Inferior parietal cortex (tissue), 1 donor: ENCODE data around the gene MGAT5B.

Experiments
- DNase-seq: peaks from one replicate; pipeline ENCODE4 v3.0.0-alpha.2; 2016; ENCODE audit errors: extremely low spot score

The MGAT5B gene

DNA sequence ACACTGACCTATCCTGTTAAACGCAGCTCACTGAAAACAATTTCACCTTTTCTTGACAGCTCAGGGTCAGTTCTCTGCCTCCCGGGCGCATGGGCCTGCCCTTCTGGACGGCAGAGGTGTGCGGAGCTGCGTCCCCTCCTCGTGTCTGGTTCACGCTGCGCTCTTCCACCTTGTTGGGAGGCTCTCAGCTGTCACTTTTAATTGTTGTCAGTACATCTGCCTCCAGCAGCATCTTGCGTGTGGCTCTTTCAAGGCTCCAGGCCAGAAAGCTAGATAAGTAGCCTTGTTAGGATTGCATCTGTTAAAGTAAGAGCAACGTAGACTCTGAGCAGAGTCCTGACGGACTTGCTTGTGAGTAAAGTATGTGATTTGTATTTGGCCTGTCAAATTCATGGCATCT is 59.4 kb downstream of the MGAT5B start:
- no peak for DNase-seq

DNA sequence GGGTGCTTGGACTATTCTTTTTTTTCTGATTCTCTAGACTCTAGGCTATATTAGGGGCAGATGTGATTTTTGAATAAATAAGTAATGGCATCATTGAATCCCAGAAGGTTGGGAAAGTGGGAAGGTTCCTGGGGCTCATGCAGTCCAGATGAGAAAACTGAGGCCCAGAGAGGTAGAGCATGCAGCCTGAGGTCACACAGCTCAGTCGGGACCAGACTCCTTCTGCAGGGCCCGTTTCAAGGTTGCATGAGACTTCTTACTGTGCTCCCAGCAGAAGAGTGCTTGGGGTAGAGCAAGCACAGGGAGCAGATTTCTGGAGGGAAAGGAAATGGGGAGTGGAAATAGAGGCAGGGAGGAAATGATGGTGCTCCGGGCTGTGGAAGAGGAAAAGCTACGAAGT is 59.8 kb downstream of the MGAT5B start:
- DNase-seq: no peak

DNA sequence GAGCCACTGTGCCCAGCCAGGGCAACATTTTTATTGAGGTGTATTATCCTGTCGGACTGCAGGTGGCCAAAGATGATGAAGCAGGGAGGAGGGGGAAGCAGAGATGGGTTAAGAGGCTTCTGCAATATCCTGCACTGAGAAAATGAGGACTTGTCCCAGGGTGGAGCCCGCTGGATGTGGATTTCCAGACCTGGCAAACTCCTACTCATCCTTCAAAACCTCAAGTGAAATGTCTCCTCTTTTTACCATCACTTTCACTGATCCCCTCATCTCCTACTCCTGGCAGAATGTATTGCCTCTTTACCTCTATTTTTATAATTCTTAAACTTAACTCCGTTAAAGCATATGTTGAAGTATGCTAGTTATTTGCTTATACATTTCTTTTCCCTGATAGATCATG is 60.9 kb downstream of the MGAT5B start:
- DNase-seq: no peak

DNA sequence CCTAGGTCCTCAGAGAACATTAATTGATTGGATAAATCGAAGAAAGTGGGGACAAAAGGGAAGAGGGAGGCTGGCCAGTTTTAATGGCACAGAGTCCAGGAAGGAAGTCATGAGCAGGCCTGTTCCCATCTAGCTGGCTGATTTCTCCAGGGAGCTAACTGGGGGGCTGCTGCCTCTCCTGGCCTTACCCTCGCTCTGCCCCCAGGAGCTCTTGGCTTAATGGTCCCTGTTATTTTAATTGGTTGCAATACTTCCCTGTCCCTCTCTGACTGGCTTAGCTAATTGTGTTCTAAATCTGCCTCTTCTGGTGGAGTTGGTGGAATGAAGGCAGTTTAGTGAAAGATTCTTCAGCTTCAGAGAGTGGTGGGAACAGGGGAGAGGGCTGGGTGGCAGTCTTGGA is 61.4 kb downstream of the MGAT5B start:
- no peak for DNase-seq

DNA sequence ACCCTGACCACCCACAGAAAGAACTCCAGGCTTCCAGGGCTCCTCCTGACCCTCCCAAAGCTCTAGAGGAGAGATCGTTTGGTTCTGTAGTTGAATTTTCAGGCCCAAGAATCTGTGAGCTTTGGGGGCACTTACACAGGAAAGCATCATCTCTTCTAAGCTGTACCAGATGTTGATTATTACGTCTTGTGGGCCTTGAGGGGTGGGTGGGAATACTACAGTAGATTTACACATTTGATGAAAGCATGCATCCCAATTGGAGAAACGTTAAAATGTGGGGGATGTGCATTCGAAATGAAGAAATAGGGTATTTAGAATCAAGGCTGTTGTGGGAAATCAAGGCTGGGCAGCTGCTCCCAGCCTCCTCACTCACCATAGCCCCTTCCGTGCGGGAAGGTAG is 61.9 kb downstream of the MGAT5B start:
- no peak for DNase-seq

DNA sequence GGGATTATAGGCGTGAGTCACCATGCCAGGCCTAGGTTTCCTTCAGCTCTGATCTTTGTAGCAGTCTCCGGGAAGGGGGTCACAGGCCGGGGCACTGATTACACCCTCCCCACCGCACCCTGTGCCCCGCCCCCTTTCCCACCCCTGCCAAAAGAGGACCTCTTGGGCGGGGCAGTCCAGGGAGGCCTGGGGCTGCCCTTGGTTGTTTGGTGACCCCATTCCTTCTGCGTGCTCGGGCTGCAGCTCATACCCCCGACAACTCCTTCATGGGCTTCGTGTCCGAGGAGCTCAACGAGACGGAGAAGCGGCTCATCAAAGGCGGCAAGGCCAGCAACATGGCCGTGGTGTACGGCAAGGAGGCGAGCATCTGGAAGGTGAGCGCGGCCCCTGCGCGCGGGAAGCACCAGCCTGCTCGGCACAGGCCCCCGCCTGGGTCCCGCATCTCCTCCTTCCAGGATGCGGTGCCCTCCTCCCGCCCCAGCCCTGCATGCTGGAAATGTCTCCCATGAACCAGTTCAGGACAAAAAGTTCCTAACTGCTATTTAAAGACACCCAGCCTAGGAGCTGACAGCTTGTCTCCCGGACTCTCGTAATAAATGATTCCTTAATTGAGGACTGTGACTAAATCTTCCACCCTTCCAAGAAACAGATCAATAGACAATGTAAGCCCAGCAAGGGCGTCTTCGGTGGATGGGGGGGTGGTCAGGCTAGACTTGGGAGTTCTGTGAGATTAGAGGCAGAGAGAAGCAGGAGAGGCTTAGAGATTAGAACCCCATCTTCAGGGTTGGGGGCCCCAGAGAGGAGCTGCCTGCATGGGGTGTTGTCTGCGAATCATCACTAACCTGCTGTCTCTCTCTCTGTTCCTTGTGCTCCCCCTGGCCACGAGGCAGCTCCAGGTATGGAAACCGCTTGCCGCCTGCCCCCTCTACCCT is 64.5 kb downstream of the MGAT5B start:
- DNase-seq: no peak

DNA sequence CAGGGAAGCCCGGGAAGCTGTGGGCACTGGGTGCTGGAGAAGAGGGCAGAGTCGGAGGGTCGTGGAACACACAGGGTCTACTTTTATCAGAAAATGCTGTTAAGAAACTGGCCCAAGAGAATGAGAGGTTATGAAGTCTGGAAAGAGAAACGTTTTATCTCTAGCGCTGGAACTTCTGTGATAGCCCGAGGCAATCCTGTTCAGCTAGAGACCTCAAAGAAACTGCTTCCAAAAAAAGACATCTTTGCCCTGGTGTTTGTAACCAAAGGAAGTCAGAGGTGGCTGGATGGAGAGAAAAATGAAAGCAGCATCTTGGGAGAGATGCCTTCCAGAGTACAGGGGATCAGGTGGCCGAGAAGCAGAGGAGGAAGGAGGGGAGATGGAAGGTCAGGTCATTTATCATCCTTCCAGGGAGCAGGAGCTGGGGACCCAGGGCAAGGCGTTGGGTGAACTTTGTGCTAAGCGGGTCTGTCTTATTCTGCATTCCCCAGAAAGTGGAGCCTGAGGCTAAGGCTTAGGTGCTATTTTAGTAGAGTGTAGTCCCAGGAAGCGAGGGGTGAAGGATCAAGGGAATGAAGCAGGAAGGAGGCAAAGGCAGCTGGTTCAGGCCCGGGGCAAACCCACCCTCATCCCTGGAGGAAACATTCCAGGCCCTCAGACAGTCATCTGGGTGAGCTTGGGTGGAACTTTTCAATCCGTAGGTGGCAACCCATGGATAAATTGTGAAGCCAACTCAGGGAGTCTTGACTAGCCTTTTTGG is 66.5 kb downstream of the MGAT5B start:
- DNase-seq: no peak

DNA sequence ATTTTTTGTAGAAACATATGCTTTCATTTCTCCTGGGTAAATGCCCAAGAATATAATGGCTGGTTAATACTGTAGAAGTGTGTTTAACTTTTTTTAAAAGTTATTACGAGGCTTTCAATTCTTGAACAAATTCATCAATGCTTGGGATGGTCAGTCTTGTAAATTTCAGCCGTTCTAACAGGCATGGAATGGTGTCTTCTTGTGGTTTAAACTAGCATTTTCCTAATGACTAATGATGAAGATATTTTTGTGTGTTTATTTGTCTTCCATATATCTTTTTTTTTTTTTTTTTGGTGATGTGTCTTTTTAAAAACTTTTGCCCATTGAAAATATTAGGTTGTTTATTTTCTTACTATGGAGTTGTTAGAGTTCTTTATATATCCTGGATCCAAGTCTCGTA is 67.1 kb downstream of the MGAT5B start:
- no peak for DNase-seq

DNA sequence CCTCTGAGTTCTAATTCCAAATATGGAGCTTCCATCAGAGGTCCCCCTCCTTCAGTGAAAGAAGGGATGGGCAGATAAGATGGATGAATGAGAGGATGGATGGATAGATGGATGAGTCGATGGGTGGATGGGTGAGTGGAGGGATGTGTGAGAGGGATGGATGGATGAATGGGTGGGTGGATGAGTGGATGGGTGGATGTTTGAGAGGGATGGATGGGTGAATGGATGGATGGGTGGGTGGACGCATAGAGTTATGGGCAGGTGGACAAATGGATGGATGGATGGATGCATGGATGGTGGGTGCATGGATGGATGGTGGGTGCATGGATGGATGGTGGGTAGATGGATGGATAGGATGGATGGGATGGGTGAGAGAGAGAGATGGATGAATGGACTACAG is 69.0 kb downstream of the MGAT5B start:
- DNase-seq: no peak

DNA sequence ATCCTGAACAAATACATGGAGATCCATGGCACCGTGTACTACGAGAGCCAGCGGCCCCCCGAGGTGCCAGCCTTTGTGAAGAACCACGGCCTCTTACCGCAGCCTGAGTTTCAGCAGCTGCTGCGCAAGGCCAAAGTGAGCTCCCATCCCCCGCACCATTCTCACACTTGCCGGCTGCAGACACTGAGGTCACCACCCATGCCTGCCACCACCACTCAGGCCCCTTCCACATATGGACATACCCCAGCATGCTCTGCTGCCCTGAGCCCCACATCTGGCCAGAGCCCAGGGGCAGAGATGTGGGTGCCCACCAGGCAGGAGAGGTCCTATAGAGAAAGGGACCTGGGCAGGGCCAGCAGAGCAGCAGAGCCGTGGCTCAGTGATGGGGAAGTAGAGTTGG is 69.8 kb downstream of the MGAT5B start:
- DNase-seq: no peak

DNA sequence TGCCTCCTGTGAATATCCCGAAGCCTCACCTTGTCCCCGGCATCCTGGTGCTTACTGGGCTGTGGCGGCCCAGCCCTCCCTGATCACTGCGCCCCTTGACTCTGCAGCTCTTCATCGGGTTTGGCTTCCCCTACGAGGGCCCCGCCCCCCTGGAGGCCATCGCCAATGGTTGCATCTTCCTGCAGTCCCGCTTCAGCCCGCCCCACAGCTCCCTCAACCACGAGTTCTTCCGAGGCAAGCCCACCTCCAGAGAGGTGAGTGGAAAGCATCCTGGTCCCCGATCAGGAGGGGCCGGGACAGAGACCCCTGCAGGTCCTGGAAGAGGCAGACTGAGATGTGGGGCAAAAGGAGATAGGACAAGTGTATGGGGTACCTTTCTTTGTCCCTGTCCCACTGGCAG is 72.1 kb downstream of the MGAT5B start:
- no peak for DNase-seq

DNA sequence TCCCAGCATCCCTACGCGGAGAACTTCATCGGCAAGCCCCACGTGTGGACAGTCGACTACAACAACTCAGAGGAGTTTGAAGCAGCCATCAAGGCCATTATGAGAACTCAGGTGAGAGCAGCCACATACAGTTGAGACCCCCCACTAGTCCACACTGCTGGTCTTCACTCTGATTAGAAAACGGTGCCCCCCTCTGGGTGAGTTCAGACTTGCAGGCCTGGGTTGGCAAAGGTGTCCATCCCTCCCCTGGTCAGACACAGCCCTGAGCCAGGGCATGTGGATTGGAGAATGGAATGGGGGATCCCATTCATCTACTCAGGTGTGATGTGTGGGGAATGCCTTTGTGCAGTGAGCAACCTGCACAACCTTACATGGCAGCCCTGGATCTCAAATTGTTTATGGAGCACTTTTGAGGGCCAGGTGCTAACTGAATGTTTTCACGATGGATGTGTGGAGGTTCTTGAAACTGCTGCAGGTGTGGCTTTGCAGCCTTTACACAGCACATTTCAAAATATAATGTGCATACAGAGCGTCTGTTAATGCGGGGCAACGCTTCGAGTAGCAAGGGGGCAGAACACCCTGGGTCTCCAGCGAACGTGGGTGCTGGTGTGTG is 72.6 kb downstream of the MGAT5B start:
- DNase-seq: no peak

DNA sequence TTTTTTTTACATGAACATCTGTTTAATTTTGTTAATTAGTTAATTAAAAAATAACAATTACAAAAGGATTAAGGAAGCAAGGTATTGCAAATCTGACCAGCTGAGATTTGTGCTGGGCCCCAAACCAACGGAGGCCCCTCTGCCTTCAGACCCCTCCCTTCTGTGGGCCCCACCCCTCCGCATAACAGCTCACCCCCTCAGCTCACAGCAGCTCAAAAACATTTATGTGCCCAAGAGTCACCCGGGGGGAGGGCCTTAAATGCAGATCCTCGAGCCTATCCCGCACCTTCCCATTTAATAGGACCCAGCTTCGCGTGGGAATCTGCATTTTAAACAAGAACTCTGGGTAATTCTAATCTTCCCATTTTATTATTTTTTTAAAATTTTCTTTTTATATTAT is 75.0 kb downstream of the MGAT5B start:
- DNase-seq: no peak

DNA sequence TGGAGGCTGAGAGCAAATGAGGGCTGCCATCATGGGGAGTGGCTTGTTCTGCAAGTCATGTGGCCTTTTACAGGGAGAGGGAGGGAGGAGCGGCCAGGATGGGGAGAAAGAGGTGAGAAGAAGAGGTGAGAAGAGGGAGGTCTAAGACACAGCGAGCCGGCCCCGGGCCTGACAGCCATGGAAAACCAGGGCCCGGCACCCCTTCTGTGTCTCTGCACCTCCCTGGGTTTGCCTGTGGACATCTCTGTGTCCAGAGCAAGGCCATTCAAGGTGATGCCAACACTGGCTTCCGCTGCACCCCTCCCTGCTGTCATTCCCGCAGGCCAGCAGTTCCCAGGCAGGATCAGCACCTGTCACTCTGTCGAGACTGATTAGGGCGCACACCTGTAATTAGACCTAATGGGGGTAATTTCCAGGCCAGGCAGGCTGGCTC is 75.6 kb downstream of the MGAT5B start:
- no peak for DNase-seq

DNA sequence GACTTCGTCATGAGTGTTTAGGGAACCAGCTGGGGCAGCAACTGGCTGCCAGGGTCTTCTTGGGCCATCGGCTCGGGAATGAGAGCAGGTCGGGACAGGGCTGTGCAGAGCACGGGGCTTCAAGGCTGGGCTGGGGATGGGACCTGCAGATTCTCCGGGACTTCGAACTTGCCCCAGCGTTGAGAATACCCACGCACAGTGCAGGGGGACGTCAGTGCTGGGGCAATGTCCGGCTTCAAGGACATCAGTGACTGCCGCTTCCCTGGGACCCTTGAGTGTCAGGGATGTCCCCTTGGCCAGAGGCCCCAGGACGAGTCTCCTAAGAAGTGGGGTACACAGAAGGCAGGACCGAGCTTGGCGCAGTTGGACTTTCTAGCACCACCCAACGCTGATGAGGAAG is 76.3 kb downstream of the MGAT5B start:
- DNase-seq: no peak

DNA sequence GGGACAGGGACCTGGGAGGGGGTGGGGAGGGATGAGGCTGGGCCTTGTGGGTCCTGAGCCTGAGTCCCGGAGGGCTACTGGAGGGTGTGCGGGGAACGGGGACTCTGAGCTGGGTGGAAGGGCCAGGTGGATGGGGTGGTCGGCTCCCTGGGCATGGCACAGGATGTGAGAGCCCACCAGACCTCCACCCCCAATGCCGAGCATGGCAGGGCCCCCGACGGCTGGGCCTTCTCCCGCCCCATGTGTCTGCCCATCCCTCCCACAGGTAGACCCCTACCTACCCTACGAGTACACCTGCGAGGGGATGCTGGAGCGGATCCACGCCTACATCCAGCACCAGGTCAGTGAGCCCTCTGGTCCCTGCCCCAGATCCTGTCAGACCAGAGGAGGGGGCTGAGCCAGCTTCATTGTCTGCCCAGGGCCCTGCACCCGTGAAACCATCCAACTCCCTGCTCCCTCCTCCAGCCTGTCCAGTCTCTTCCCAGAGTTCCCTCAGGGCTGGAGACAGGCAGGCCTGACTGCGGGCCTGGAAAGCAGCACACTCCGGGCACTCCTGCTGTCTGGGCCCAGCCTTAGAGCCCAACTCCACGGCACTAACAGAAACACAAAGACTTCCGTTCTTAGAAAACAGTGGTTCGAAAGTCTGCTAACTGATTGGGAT is 78.0 kb downstream of the MGAT5B start:
- DNase-seq: no peak

DNA sequence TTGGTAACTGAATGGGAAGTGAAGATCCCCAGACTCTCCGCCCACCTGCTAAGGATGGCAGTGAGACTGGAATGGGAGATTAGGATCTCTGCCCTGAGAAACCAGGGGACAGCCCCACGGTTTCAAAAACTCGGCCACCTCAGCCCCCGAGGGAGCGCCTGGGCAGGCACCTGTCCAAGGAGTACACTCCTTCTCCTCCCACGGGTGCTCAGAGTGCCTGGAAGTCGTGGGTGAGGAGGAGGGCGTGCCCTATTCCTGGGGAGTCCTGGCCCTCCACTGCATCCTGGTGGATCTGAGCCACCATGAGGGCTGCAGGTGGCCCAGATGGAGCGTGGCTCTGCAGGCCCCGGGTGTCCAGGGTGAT is 78.5 kb downstream of the MGAT5B start:
- DNase-seq: no peak

DNA sequence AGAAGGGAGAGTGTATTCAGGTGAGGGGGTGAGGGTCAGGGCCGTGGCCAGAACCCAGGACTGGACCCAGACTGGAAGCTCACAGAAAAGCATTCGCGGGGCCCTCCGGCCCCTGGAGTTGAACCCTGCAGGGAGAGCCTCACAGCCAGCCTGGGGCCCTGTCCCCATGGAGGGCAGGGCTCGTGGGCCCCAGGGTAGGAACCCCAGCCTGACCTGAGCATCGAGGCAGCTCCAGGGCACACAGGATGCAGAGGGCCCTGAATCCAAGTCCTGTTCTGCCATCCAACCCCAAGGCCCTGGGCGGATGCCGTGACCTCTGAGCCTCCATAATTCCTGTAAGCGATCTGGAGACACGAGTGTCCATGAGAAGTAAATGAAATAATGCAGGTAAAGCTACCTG is 79.1 kb downstream of the MGAT5B start:
- no peak for DNase-seq

DNA sequence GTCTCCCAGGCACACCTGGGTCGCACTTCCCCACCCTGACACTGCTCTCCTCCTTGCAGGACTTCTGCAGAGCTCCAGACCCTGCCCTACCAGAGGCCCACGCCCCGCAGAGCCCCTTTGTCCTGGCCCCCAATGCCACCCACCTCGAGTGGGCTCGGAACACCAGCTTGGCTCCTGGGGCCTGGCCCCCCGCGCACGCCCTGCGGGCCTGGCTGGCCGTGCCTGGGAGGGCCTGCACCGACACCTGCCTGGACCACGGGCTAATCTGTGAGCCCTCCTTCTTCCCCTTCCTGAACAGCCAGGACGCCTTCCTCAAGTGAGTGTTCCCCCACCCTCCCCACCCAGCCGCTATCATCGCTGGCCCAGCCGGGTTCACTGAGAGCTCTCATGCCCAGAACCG is 79.6 kb downstream of the MGAT5B start:
- DNase-seq: no peak

DNA sequence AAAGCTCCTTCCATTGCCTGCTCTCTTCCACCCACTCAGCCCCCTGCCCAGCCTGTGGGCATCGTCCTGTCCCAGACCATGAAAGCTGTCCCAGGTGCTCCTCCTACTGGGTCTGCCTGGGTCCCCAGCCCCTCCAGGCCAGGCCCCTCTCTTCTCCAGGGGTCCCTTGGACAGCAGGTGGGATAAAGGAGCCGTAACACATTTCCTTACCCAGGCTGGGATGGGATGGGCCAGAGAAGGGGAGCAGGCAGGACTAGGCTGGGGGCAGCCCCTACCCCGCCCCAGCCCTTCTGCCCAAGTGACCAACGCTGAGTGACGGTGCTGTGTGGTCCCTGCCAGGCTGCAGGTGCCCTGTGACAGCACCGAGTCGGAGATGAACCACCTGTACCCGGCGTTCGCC is 80.1 kb downstream of the MGAT5B start:
- no peak for DNase-seq

DNA sequence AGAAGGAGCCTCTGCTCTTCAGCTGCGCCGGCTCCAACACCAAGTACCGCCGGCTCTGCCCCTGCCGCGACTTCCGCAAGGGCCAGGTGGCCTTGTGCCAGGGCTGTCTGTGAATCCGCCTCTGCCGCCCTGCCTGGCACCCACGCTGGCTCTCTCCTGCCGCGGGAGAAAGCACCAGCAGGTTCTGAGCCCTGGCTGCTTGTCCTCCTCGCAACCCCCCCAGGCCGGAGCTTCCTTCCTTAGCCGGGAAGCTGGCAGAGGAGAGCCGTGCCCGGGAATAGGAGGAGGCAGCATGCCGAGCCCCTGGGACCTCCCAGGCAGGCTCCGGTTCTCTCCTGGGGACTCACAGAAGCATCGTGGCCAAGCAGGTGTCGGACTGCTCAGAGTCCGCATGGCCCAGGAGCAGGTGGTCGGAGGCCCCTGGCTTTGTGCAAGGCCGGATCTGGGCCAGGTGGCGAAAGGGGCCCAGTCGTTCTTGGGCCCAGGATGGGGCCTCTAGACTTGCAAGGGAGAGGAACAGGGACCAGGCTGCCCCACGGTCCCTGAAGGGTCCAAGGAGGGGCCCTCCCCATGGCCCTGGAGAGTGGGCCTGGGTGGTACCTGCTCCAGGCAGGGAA is 80.6 kb downstream of the MGAT5B start:
- DNase-seq: no peak
